ENCODE data around the gene LAD1. TPM values are rescaled to one million over a fixed set of nuclear protein-coding genes. Genes with fewer than 3 reads are reported as not detected.
A peak's percentile ranks its signal among the peaks of the same experiment; 100 is the strongest.

LAD1 gene
- total and polyA plus RNA-seq, 9 donors: 5.1 to 15.4 (median 10.5) TPM

DNA sequence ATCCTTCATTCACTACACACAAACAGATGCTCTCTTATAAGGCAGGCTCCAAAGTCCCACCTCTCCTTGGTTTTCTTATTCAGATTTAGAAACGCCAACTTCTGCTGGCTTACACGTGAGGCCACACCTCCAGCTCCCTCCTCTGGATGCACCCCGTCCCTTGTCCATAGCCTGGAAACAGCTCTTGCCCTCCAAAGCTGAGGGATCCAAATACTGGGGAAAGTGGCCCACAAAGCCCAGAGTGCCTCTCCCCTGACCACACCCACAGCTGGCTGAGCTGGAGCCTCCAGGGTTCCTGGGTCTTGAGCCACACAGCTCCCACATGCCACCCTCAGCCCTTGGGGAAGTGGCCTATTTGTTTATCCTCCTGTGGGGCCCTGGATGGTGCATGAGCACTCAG is 4.5 kb downstream of the LAD1 start:
- Histone ChIP-seq H3K9me3 (replicated peaks; ENCODE audit: control insufficient read depth, low read depth, low read length) (no peaks in the 10 kb centered on the region), H3K4me3 (ENCODE audit: low read length) (no peak overlapping the region), H3K4me1 (ENCODE audit: control insufficient read depth, insufficient read depth, low read length) (peaks cover 72% of the 10 kb centered on the region), H3K27ac (ENCODE audit: low read length) (no peak overlapping the region), H3K36me3 (ENCODE audit: control insufficient read depth, insufficient read depth, low read length) (no peaks in the 10 kb centered on the region), H3K27me3 (ENCODE audit: control insufficient read depth, insufficient read depth, low read length) (peaks cover 18% of the 10 kb centered on the region)
- WGBS (ENCODE audit: insufficient coverage): 46% methylated on average over 3 of the region's 3 CpGs
- no peak for DNase-seq

DNA sequence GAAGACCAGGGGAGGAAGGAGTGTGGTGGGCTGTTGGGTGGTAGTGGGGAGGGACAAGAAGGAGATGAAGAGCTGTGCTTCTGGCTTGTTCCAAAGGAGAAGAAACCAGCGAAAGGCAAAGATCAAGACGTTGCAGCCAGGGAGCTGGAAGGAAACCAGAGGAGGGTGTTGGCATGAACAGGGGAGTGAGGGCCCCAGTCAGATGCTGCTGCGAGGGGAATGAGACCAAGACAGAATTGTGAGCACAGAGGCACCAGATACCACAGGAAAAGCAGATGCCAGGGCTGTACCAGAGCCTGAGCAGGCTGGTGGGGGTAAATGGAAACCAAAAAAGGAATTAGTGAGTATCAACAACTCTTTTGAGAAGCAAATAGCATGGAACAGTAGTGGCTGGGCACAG is 6.0 kb downstream of the LAD1 start:
- Histone ChIP-seq H3K27me3 (ENCODE audit: control insufficient read depth, insufficient read depth, low read length) (peaks cover 4% of the 10 kb centered on the region), H3K4me3 (ENCODE audit: low read length) (no peak overlapping the region)
- WGBS (ENCODE audit: insufficient coverage): 56% methylated on average over 3 of the region's 3 CpGs

DNA sequence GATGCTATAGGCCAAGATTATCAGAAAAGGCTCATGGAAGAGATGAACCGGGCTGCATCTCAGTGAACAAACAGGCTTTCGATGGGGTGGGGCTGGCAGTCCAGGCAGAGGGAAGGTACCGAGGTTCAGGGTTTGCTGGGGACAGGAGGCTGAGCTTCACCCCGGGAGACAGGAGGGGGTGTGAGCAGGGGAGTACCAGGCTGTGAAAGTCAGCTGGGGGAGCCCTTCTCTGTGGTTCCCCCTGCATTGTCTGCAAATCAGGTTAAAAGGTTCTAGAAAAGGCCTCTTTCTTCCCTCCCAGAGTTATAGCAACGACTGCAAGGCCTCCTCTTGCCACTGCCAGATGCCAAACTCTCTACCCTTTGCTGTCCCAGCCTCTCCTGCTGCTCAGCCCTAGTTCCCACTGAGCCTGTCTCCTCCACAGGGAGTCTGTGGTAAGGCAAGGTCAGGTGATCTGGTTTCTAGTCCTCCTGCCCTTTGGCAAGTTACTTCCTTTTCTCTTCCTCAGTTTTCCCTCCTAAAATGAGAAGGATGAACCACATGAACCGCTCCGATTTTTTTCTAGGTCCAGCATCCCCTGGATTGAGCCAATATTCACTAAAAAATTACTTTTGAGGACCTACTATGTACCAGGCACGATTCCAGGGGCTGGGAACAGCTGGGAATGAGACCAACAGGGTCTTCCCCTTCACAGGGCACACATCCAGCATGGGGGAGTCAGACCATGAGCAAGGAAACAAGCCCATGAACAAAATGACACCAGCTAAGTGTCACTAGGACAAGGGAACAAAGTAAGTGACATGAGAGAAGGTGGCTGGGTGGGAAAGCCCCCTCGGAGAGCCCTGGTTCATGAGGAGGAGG is 7.2 kb downstream of the LAD1 start:
- peaks cover 49% of the 10 kb centered on the region for H3K4me1 ChIP-seq (ENCODE audit: control insufficient read depth, insufficient read depth, low read length)
- WGBS (ENCODE audit: insufficient coverage): 57% methylated on average over 7 of the region's 9 CpGs
- no peak for DNase-seq
- H3K27me3 ChIP-seq (ENCODE audit: control insufficient read depth, insufficient read depth, low read length): no peaks in the 10 kb centered on the region
- no peak overlapping the region for H3K4me3 ChIP-seq (ENCODE audit: low read length)
- no peaks in the 10 kb centered on the region for H3K36me3 ChIP-seq (ENCODE audit: control insufficient read depth, insufficient read depth, low read length)
- no peaks in the 10 kb centered on the region for H3K9me3 ChIP-seq (replicated peaks; ENCODE audit: control insufficient read depth, low read depth, low read length)
- H3K27ac ChIP-seq (ENCODE audit: low read length): no peak overlapping the region

More for the DNA sequence above, 6.0 kb downstream of the LAD1 start:
- no peak for DNase-seq
- Histone ChIP-seq H3K36me3 (ENCODE audit: control insufficient read depth, insufficient read depth, low read length) (no peaks in the 10 kb centered on the region), H3K9me3 (replicated peaks; ENCODE audit: control insufficient read depth, low read depth, low read length) (no peaks in the 10 kb centered on the region), H3K27ac (ENCODE audit: low read length) (peak overlapping the region; percentile 65), H3K4me1 (ENCODE audit: control insufficient read depth, insufficient read depth, low read length) (peaks cover 61% of the 10 kb centered on the region)

DNA sequence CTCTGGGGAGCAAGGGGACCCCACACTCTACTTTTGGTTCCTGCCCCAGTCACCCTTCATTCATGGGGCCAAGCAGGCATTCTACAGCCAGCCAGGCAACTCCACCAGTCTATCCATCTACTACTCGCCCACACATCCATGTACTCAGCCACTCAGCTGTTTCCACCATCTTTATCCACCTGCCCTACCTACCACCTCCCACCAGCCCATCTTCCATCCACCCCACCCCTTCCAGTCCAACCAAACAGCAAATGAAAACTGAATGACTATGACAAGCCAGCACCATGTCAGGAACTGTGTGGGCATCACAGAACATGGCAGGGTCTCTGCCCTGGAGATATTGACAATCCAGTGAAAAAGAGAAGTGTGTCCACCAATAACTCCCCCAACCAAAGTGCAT is 7.9 kb downstream of the LAD1 start:
- Histone ChIP-seq H3K4me1 (ENCODE audit: control insufficient read depth, insufficient read depth, low read length) (peaks cover 44% of the 10 kb centered on the region), H3K27me3 (ENCODE audit: control insufficient read depth, insufficient read depth, low read length) (no peaks in the 10 kb centered on the region), H3K27ac (ENCODE audit: low read length) (no peak overlapping the region), H3K4me3 (ENCODE audit: low read length) (no peak overlapping the region), H3K9me3 (replicated peaks; ENCODE audit: control insufficient read depth, low read depth, low read length) (no peaks in the 10 kb centered on the region), H3K36me3 (ENCODE audit: control insufficient read depth, insufficient read depth, low read length) (no peaks in the 10 kb centered on the region)
- no peak for DNase-seq
- 77% methylated on average over 1 of the region's 1 CpG for WGBS (ENCODE audit: insufficient coverage)

DNA sequence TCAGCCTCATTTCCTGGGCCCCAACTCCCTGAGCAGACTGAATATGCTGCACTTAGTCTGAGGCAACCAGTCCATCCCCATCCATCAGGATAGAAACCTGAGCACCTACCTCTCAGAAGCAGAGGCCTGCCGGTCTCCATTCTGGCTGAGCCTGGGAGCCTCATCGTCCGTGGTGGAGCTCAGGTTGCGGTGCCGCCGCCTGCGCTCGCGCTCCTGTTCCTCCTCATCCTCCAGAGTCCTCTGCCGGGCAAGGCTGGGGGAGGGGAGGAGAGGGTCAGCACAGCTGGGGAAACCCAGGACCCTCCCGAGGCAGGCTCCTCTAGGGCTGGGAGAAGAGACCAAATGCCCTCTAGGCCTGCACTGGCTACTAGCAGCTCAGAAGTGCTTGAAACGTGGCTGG is 10.1 kb downstream of the LAD1 start:
- H3K27ac ChIP-seq (ENCODE audit: low read length): no peak overlapping the region
- WGBS (ENCODE audit: insufficient coverage): 47% methylated on average over 2 of the region's 12 CpGs
- no peaks in the 10 kb centered on the region for H3K27me3 ChIP-seq (ENCODE audit: control insufficient read depth, insufficient read depth, low read length)
- H3K9me3 ChIP-seq (replicated peaks; ENCODE audit: control insufficient read depth, low read depth, low read length): no peaks in the 10 kb centered on the region
- H3K4me1 ChIP-seq (ENCODE audit: control insufficient read depth, insufficient read depth, low read length): peaks cover 42% of the 10 kb centered on the region
- no peaks in the 10 kb centered on the region for H3K36me3 ChIP-seq (ENCODE audit: control insufficient read depth, insufficient read depth, low read length)
- DNase-seq: no peak
- H3K4me3 ChIP-seq (ENCODE audit: low read length): no peak overlapping the region

DNA sequence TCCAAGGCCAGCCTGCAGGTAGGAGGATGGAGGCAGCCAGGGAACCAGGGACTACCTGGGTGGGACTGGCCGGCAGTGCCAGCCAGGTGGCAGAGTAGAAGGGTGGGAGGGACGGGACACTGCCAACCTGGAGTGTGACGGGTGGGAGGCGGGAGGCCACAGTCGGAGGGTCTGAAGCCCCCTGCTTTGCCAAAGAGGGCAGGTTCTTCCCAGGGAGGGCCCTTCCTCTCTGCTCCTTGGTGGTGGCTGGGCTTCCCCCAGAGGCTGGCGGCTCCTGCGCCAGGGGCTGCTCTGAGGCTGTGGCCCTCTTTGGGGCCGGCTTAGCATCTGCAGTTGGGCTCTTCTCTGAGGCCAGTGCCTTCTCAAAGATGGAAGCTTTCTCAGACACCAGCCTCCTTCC is 12.9 kb downstream of the LAD1 start:
- no peak overlapping the region for H3K4me3 ChIP-seq (ENCODE audit: low read length)
- 87% methylated on average over 8 of the region's 8 CpGs for WGBS (ENCODE audit: insufficient coverage)
- H3K27ac ChIP-seq (ENCODE audit: low read length): no peak overlapping the region
- no peak for DNase-seq
- no peaks in the 10 kb centered on the region for H3K27me3 ChIP-seq (ENCODE audit: control insufficient read depth, insufficient read depth, low read length)
- H3K36me3 ChIP-seq (ENCODE audit: control insufficient read depth, insufficient read depth, low read length): no peaks in the 10 kb centered on the region
- no peaks in the 10 kb centered on the region for H3K9me3 ChIP-seq (replicated peaks; ENCODE audit: control insufficient read depth, low read depth, low read length)
- peaks cover 49% of the 10 kb centered on the region for H3K4me1 ChIP-seq (ENCODE audit: control insufficient read depth, insufficient read depth, low read length)

DNA sequence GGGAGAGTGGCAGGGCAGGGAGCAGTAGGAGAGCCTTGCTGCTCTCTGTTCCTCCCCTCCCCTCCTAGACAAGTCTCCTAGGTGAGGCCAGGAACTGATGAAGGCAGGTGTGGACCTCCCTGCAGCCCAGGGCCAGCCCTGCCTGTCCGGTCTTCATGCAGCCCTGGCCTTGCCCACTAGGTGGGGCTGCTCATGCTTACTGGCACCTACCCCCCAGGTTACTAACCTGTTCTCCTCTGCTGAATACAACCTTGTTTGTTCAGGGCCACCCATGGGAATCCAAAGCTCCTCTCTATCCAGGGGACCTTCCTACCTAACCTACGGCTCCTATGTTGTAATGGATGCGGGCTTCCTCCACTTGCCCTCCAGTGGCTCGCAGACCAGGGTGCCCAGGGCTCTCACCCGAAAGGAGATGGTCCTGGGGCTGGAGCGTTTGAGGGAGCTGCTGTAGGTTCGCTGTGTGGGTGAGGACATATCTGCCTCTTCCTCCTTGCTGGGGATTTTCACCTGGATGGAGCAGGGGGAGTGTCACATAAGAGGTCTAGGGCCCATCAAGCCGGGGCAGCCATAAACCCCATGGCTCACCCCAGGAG is 13.7 kb downstream of the LAD1 start:
- Histone ChIP-seq H3K27me3 (ENCODE audit: control insufficient read depth, insufficient read depth, low read length) (no peaks in the 10 kb centered on the region), H3K36me3 (ENCODE audit: control insufficient read depth, insufficient read depth, low read length) (no peaks in the 10 kb centered on the region), H3K27ac (ENCODE audit: low read length) (no peak overlapping the region), H3K9me3 (replicated peaks; ENCODE audit: control insufficient read depth, low read depth, low read length) (no peaks in the 10 kb centered on the region), H3K4me1 (ENCODE audit: control insufficient read depth, insufficient read depth, low read length) (peaks cover 53% of the 10 kb centered on the region), H3K4me3 (ENCODE audit: low read length) (no peak overlapping the region)
- peak; percentile 32 for DNase-seq
- WGBS (ENCODE audit: insufficient coverage): 78% methylated on average over 6 of the region's 8 CpGs

DNA sequence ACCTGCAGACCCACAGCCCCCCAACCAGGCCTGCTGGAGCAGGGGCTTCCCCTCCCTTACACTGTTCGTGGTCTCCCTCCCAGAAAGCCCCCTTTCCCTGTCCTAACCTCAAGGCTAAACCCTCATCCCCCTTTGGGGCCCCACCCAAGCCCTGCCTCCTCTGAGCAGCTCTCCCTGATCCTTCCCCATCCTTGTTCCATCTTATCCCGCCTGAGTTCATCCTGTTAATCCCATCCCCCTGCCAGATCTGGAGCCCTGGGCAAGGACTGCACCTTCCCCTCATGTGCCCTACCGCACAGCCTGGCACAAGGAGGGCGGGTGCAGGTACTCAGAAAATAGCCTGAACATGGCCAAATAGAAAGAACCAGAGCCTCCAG is 14.7 kb downstream of the LAD1 start:
- 16% methylated on average over 2 of the region's 4 CpGs for WGBS (ENCODE audit: insufficient coverage)

DNA sequence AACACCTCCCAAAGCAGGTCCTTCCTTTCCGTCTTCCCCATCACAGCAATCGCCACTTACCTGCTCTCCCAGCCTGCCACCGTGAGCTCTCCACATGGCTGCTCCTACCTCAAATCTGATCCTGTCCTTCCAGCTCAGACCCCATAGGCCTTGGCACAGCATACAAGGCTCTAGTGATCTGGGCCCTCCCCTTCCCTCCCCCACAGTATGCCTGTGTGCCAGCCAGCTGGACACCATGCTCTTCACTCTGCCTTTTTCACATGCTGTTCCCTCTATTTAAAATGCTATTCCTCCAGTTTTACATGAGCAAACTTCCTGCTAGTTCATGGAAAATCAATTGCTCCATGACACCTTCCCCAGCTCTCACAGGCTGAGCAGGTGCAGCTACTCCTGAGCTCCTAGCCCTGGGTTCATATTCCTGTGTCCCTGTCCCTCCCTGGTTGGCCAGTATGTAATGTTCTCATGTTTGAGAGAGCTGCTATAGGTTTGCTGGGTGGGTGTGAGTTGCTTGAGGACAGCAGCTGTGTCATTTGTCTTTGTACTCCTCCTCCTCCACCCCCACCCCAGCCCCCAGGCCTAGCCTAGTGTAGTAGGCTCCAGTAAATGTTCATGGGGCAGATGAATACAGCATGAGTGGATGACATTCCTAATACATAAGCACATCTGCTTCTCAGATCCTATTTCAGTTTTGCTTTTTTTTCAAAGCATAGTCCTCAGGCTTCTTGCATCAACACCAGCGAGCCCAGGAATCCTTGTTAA is 15.3 kb downstream of the LAD1 start:
- peak; percentile 91 for DNase-seq

More for the DNA sequence above, 14.7 kb downstream of the LAD1 start:
- DNase-seq: no peak
- Histone ChIP-seq H3K9me3 (replicated peaks; ENCODE audit: control insufficient read depth, low read depth, low read length) (no peaks in the 10 kb centered on the region), H3K27ac (ENCODE audit: low read length) (peak overlapping the region; percentile 95), H3K27me3 (ENCODE audit: control insufficient read depth, insufficient read depth, low read length) (no peaks in the 10 kb centered on the region), H3K4me3 (ENCODE audit: low read length) (no peak overlapping the region), H3K4me1 (ENCODE audit: control insufficient read depth, insufficient read depth, low read length) (peaks cover 62% of the 10 kb centered on the region), H3K36me3 (ENCODE audit: control insufficient read depth, insufficient read depth, low read length) (no peaks in the 10 kb centered on the region)

DNA sequence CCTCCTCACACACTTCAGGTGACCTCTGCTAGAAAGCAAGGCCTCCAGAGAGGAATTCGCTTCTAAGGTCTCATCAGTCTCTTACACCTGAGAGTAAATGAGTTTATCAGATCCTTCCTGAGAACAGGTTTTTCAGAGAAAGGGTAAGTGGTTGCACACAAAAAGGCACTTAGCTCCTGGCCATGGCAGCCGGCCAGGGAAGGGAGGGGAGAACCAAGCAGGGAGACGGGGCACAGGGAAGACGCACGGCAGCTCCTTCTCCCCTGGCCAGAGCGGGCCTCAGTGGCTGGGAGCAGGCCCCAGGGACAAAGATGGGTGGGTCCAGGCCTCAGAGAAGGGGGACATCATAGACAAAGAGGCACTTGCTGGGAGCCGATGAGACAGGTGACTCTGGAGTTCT is 18.0 kb downstream of the LAD1 start:
- no peaks in the 10 kb centered on the region for H3K9me3 ChIP-seq (replicated peaks; ENCODE audit: control insufficient read depth, low read depth, low read length)
- H3K27ac ChIP-seq (ENCODE audit: low read length): no peak overlapping the region
- H3K27me3 ChIP-seq (ENCODE audit: control insufficient read depth, insufficient read depth, low read length): peaks cover 2% of the 10 kb centered on the region
- no peaks in the 10 kb centered on the region for H3K36me3 ChIP-seq (ENCODE audit: control insufficient read depth, insufficient read depth, low read length)
- peaks cover 89% of the 10 kb centered on the region for H3K4me1 ChIP-seq (ENCODE audit: control insufficient read depth, insufficient read depth, low read length)
- 64% methylated on average over 5 of the region's 7 CpGs for WGBS (ENCODE audit: insufficient coverage)
- no peak overlapping the region for H3K4me3 ChIP-seq (ENCODE audit: low read length)
- no peak for DNase-seq

More for the DNA sequence above, 15.3 kb downstream of the LAD1 start:
- Histone ChIP-seq H3K27me3 (ENCODE audit: control insufficient read depth, insufficient read depth, low read length) (no peaks in the 10 kb centered on the region), H3K36me3 (ENCODE audit: control insufficient read depth, insufficient read depth, low read length) (no peaks in the 10 kb centered on the region), H3K9me3 (replicated peaks; ENCODE audit: control insufficient read depth, low read depth, low read length) (no peaks in the 10 kb centered on the region), H3K4me3 (ENCODE audit: low read length) (peak overlapping the region; percentile 4), H3K4me1 (ENCODE audit: control insufficient read depth, insufficient read depth, low read length) (peaks cover 67% of the 10 kb centered on the region), H3K27ac (ENCODE audit: low read length) (peak overlapping the region; percentile 95)
- WGBS (ENCODE audit: insufficient coverage): 71% methylated on average over 4 of the region's 4 CpGs
